HG02678 (cell line): ENCODE measurements around the gene RBM44.
"Not testable (repeated sequence)": the region's sequence is repeated elsewhere in the genome, so short reads cannot be mapped to it uniquely, and the experiment has no call there.

Experiments
- ATAC-seq: cut with Tn5 transposase; IDR thresholded peaks from one replicate; pipeline ENCODE4 v1.9.1; 2021; ENCODE audit warnings: mild to moderate bottlenecking, moderate library complexity; ENCODE audit not compliant: unreplicated experiment

The RBM44 gene

DNA sequence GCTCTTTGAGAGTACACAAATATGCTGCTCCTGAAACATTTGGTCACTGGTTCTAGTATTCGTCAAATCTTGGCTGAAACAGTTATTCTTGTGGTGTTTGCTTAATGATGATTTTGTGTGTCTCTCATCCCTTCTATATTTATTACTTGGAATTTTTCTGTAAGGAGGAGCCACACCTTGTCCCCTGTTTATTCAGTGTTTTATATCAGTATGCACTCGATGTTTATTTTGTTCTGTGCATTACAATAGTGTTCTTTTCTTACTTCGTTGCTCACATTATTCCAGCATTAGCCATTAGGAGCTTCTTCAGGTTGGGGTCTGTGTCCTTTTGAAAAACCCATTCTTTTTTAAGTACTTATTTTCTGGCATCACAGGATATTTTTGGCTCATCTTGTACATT lies 55.7 kb downstream of the RBM44 start:
- no peak for ATAC-seq

DNA sequence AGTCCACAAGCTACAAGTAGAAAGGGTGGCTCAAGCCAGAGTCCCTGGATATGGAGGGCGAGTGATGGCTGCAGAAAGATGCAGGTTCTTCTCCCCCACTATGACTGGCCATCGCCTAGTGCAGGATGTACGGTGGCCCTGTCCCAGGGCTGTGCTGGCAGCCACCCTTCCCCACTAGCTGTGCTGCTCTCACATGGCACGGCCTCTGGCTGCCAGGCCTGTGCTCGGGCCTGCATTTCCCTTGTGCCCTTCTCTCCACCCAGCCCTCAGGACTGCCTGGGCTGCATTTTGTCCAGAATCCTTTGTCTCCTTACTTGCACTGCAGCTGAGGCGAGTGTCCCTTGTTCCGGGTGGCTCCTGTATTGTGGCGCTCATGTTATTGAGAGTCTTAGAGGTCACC lies 59.2 kb downstream of the RBM44 start:
- ATAC-seq, result no peak

DNA sequence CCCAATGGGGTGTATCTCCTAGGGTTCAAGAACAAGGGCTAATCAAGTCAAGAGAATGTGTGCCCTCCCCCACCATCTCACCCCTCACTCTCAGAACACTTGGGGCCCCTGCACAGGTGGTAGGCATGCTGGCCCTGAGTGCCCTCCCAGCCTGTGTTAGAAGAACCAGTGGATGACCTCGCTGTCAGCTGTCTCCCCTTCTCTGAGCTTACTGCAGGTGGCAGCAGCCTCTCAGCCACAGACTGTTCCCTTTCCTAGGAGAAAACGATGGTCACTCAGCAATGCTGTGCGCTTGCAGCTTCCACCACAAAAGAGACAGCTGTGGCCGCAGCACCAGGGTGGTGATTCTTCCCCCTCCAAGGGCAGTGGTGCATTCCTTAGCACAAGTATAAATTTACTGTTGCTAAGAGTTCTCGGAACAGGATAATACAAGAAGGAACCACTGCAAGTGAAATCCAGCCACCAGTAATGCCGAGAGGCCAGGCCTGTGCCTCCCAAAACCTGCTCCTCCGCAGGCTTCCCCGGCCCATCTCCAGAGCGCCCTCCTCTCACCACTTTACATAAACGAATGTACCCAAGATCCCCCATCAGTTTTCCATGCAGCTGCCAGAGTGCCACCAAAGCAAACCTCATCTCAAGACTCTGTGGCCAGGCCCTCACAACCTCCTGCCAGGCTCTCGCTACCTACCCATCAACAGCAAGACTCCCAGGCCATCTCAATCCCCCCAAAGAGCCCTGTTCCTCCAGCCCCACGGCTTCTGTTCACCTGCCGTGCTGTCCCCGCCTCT lies 59.9 kb downstream of the RBM44 start:
- no peak for ATAC-seq

DNA sequence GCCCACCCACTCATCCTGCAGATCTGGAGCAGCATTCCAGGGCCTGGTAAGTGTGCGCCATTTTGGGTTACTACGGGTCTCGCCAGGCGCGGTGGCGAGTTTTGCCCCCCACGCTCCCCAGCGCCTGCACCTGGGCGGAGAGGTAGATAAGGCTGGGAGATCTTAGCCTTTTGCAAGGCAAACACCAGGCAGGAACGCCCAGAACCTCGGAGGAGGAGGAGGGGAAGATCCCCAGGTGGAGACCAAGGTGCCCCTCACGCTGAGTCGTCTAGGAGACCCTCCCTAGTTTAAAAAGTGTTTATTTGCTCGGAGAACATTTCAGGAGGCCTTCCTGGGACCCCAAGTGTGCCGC lies 60.5 kb downstream of the RBM44 start:
- ATAC-seq, result no peak

DNA sequence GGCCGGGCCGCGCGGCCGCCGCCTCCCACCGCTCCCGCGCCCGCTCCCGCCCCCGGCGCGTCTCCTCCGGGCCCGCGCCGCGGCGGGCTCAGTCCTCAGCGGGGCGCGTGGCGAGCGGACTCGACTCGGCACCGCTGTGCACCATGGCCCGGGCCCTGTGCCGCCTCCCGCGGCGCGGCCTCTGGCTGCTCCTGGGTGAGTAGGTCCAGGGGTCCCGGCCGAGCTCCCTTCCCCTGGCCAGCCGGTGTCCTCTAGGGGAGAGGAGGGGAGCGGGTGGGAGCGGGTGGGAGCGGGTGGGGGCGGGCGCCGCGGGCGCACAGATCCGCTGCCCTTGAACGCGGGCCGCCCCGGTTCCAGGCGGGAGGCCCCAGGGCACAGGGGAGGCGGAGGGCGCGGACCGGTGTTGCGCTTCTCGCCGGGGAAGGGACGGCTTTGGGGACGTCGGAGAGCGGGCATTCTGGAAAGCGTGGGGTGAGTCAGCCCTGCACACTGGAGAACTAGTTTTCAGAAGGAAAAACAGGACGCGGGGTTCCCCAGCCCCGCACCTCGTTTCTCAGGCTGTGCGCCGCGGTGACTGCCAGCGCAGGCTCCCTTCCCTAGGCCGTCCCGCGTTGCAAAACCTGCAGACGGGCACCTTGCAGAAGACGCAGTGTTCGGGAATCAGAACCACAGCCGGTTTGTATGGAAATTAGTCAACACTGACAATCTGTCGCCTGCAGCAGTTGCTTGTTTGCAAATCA lies 61.1 kb downstream of the RBM44 start, which contains the start of gene RAMP1:
Gene RAMP1 (plus strand): TSS at position 91 of the 740 bp plus-strand sequence. CDS start 53 bp downstream, at position 144.
- no peak for ATAC-seq

DNA sequence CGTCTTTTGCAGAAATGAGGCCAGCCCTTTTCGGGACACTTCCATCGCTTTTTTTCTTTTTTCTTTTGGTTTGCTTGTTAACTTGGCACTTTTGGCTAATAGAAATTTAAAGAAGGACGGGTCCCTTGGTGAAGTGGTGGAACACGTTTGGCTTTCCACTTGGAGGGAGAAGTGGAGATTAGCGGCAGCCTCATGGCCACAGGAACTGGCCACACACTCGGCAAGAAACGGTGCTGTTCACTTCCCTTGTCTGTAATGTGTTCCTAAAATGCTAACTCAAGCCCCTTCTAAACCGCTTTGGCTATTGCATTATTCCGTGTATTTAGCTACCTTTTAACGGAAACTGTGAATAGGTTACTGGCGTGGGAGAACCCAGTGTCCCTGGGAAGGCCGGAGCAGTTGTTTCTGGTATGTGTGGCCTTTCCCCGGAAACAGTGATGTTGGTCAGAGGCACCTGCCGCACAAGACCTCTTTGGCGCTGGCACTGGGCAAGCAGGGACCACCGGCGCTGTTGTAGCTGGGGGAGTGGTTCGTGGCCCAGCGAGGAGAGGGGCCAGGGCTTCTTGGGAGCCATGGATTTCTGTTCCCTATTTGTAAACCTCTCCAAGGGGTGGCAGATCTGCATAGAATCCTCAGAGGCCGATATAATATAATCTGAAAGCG lies 61.8 kb downstream of the RBM44 start:
- no peak for ATAC-seq

DNA sequence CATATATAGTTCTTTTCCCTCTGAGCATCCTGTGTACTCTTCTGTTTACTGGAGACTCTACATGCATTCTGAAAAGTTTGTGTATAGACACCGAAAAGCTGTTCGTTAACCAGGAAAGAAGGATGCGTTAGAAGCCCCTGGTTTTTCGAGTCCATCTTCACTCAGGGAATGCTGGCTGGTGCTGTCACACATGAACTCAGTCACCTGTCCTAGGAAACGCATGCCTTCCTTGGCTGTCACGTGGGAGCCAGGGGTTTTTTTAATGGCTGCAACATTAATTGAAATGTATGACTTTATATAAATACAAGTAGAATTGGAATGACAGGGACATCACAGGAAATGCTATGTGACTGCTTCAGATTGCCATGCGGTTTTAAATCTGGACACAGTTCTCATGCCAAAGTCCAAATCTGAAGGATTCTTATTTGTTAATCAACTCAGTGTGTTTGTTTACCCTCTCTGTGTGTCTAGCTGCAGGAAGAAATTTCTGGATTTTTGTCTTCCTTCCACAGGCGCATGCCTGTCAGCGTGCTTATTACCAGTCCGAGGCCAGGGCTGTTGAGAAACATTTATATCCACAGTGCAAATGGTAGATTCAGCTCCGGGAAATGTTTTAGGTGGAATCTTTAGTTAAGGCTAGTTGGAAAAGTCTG lies 63.4 kb downstream of the RBM44 start:
- no peak for ATAC-seq

DNA sequence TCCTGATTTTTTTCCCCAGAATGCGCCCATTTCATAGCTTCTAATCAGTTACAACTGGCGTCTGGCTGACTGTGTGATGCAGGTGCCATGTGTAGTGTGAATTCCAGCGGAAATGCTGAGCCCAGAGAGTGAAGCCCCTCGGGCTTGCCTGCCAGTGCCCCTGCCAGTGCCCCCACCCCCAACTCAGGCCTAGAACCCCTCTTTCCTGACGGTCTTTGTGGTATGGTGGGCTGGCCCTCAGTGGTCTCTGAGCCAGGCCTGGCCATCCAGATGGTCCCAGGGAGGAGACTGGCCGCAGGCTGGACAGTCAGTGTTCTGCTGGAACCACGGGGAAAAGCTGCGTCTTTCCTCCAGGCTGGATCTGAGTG lies 63.9 kb downstream of the RBM44 start:
- no peak for ATAC-seq

DNA sequence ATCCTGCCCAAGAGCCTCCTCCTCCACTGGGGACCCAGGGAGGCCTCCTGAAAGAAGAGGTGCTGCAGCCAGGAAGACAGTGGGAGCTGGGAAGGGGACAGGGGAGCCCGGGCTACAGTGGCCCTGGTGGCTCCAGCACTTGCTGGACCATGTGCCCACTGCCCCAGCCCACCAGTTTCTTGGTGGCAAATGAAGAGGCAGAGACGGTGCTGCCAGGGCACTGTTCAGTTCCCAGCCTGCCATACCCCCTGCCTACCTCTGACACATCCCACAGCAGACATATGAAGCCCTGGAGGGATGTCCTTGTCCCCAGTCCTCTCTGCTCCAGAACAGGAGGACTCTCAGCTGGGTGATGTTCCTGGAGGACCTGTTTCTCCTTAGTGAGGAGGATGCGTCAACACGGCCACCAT lies 64.5 kb downstream of the RBM44 start:
- ATAC-seq, result no peak

DNA sequence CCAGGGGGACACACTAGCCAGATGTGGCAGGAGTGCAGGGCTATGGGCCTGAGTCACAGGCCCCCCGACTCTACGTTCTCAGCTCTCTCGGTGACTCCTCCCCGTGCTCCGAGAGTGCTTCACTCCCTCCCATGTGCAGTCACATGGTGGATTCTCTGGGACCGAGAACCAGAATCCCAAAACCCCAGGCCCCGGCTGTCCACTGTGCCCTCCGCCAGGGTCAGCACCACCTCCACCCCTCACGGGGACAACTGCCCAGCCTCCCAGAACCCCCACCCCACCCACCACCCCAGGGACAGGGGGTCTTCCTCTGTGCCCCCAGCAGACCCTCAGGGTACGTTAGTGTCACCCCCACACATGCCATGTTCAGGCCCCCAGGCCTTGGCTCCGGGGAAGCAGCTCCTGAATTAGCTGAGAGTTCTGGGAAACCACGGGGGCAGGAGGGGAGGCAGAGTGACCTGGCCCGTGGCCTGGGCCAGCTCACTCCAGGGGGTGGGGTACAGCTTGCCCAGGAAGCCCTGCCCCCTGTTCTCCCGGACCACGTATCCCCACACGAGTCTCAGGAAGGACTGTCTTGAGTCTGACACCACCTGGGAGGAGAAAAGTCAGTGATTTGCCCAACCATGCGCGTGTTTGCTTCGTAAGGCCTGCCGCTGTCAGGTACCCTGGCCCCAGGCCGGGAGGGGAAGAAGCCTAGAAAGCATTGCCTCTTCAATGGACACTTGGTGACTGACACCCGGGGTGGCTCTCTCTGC lies 65.3 kb downstream of the RBM44 start:
- ATAC-seq, result no peak

DNA sequence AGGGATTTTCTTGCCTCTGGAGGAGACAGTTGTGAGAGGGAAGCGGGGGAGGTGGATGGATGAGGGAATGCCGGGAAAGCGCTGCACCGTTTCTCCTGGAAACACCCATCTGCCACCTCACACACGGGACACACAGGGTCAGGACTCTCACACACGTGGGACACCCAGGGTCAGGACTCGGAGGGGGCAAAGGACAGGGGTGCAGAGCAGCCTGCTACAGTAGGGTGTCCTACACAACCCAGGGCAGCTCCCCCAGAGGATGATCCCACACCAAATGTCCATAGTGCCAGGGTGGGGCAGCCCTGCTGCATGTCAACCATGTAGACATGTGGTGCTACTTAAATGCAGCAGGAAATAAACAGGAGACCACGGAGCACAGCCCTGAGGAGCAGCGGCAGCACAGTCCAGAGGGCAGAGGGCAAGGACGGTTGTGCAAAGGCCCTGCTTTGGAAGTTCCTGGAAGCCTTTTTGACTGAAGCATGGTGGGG lies 65.9 kb downstream of the RBM44 start:
- no peak for ATAC-seq

DNA sequence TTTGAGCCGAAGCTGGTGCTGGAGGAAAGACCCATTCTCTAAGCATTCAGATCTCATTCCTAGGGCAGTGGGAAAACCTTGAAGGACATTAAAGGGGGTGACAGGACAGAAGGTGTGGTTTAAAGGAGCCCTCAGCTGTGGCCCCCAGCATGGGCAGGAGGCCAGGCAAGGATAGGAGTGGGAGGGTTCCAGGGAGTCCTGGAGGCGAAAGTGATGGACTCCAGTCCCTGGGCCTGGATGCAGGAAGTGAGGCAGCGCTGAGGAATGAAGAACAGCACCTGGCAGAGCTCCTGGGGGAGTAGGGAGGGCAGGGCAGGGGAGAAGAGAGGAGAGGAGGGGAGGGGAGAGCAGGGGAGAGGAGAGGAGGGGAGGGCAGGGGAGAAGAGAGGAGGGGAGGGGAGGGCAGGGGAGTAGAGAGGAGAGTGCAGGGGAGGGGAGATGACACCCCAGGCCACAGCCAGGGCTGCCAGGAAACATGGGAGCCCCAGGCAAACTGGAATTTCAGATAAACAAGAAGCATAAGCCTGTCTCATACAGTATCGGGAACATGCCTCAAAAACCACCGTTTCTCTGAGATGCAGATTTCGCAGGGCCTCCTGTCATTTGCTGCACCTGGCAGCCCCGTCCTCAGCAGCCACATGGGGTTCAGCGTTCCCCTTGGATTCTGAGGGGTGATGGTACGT lies 66.5 kb downstream of the RBM44 start:
- ATAC-seq, result no peak

DNA sequence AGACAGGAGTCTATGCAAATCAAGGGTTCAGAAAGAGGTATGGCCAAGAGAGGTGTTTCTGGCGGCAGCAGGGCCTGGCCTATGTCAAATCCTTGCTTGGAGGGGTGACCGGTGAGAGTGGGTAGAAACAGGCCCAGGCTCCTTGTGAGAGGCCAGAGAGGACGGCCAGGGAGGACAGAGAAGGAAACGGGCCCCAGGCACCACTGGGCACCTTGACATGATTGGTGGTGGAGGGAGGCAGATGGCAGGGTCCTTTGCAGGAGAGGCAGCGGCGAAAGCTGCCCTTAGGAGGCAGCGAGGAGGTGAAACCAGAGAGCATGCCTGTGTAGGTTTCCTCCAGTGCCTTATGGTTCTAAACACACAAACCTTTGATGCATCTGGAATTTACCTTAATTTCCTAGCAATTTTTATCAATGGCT lies 67.1 kb downstream of the RBM44 start:
- no peak for ATAC-seq

DNA sequence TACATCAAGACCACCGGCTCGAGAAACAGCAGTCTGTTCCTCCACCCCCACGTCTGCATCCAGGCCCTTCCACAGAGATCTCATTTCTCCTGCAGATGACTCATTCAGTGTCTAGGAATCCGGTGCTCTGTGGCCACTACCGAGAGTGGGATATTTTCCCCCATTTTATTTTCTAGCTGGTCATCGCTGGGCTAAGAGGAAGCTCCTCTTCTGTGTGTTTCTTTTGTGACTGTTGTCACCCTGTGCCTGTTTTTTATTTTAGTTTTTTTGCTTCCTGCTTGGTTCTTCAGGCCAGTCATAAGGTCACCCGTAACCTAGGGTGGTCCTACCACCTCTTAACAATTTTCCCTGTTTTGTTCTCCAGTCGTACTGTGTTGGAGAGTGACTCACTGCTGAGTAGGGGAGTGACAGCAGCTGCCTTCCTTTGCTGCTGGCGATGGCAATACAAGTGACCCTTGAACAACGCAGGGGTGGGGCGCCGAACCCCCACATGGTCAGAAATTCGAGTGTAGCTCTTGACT lies 67.6 kb downstream of the RBM44 start:
- no peak for ATAC-seq

DNA sequence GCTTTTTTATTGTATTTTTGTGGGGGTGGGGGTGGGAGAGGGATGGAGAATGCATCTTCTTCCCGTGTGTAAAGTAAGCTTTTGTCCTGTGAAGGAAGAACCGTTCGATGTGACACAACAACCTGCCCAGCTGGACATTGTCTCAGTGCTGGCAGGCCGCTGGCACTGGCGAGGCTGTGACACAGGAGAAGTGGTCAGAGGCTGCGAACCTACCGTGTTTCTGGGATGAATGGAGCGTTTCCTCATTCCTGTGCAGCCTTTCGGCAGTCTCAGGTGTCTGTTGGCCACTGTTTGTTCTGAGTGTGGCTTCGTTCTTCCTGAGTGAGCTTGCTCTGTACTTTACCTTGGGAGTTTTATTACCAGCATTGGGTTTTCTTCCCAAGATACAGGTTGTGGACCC lies 68.9 kb downstream of the RBM44 start:
- ATAC-seq, result no peak

DNA sequence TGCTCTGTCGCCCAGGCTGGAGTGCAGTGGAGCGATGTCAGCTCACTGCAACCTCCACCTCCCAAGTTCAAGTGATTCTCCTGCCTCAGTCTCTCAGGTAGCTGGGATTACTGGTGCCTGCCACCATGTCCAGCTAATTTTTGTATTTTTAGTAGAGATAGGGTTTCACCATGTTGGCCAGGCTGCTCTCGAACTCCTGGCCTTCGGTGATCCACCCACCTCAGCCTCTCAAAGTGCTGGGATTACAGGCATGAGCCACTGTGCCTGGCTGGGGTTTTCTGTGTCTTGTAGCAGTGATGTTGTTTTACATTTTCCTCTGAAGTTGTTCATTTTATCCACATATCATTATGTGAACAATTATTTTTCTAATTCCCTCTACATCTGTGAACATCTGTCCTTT lies 69.5 kb downstream of the RBM44 start:
- not testable (repeated sequence) for ATAC-seq

DNA sequence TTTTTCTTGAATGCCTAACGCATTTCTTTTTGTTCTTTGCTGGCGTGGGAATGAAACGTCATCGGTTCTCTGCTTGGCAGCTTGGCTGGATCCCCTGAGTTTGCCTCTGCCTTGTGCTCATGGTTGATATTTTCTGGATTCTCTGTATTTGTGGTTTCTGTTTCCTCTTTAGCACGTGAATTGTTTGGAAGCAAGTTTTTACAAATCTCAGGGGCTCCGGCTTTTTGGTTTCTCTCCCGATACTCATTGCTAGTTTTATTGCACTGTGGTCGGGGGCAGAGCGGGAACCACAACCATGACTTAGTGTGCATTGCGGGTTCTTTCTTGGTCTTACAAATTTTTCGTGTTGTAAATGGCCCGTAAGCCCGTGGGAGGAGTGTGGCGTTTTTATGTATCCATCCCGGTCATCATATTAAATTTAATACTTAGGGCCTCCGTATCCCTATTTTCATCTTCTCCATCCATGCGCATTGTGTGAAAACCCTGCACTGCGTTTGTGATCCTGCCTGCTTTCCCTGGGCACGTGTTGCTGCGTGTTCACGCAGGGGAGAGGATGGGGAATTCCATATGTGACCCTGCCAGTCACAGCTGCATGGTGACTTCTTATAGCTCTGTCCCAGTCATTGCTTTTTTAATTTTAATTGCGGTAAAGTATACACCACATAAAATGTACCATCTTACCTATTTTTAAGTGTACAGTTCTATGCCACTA lies 70.2 kb downstream of the RBM44 start:
- ATAC-seq, result no peak

DNA sequence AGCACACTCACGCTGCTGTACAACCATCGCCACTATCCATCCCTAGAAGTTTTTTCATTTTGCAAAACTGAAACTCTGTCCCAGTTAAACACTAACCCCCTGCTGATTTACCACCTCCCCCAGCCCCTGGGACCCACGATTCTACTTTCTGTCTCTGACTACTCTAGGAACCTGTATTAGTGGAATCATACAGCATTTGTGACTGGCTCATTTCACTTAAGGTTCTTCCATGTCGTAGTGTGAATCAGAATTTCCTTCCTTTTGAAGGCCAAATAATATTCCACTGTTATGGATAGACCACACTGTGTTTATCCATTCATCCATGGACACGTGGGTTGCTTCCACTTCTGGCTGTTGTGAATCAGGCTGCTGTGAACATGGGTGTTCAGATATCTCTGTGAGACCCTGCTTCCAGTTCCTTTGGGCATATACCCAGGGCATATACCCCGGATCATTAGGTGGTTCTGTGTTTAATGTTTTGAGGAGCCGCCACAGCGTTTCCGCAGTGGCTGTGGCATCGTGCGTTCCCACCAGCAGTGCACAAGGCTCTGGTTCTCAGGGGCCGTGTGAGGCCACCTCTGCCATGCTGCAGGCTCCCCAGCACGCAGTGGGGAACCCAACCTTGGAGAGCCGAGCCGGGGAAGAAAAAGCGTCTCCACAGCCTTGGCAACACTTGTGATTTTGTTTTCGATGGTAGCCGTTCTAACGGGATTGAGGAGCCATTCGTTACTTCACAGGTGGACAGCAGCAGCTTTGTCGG lies 70.9 kb downstream of the RBM44 start:
- ATAC-seq, result no peak
